COLO668 (cell line): ENCODE data around the gene CADPS.

Experiments used
- DNase-seq: peaks from one replicate; lab custom pipeline; 2025; ENCODE audit not compliant: unreplicated experiment; lab: John Stamatoyannopoulos, UW

CADPS gene

GRCh38 chr3:62873761-62874710 lies 1.2 kb downstream of the CADPS start:
- DNase-seq, result peak; percentile 88

- DNase-seq, result no peak
Measured at GRCh38 chr3:62873451-62873760, 1.8 kb downstream of the CADPS start.

GRCh38 chr3:62872318-62872717 lies 2.9 kb downstream of the CADPS start:
- DNase-seq, result no peak

- no peak for DNase-seq
Measured at GRCh38 chr3:62870321-62870720, 4.9 kb downstream of the CADPS start.

- DNase-seq, result no peak
Measured at GRCh38 chr3:62863648-62864047, 11.6 kb downstream of the CADPS start.

GRCh38 chr3:62859203-62859791 lies 15.9 kb downstream of the CADPS start:
- no peak for DNase-seq

GRCh38 chr3:62845996-62846395 lies 29.2 kb downstream of the CADPS start:
- DNase-seq, result no peak

- no peak for DNase-seq
Measured at GRCh38 chr3:62843508-62843907, 31.7 kb downstream of the CADPS start.

GRCh38 chr3:62839748-62840147 lies 35.5 kb downstream of the CADPS start:
- DNase-seq, result no peak

- no peak for DNase-seq
Measured at GRCh38 chr3:62837145-62837787, 38.0 kb downstream of the CADPS start.

GRCh38 chr3:62835554-62836236 lies 39.5 kb downstream of the CADPS start:
- DNase-seq, result no peak

GRCh38 chr3:62833538-62833937 lies 41.7 kb downstream of the CADPS start:
- DNase-seq, result no peak

GRCh38 chr3:62832553-62832952 lies 42.7 kb downstream of the CADPS start:
- DNase-seq, result no peak

- DNase-seq, result no peak
Measured at GRCh38 chr3:62830727-62831322, 44.4 kb downstream of the CADPS start.

- DNase-seq, result no peak
Measured at GRCh38 chr3:62827550-62827949, 47.7 kb downstream of the CADPS start.

GRCh38 chr3:62824965-62825592 lies 50.1 kb downstream of the CADPS start:
- DNase-seq, result no peak

- no peak for DNase-seq
Measured at GRCh38 chr3:62823461-62824050, 51.7 kb downstream of the CADPS start.

- DNase-seq, result no peak
Measured at GRCh38 chr3:62822905-62823304, 52.3 kb downstream of the CADPS start.

- DNase-seq, result no peak
Measured at GRCh38 chr3:62818347-62818746, 56.9 kb downstream of the CADPS start.

GRCh38 chr3:62817678-62818077 lies 57.5 kb downstream of the CADPS start:
- no peak for DNase-seq
